HEK293 (cell line): ENCODE results near the gene OCA2.

ENCODE experiments used
- BCL11B ChIP-seq: fragments of 450-650 bp; formaldehyde crosslinking; IDR thresholded peaks from 2 replicates; pipeline ENCODE4 v1.5.1; 2016; ENCODE audit warnings: low read depth, missing biosample characterization, missing genetic modification characterization
- ZBTB17 ChIP-seq: fragments of 450-650 bp; formaldehyde crosslinking; IDR thresholded peaks from 2 replicates; pipeline ENCODE4 v1.5.1; 2016; ENCODE audit warnings: missing biosample characterization, missing genetic modification characterization
- ZBTB48 ChIP-seq: fragments of 450-650 bp; formaldehyde crosslinking; IDR thresholded peaks from 2 replicates; pipeline ENCODE4 v1.5.1; 2016; ENCODE audit warnings: missing biosample characterization, missing genetic modification characterization
- ZNF341 ChIP-seq: fragments of 450-650 bp; formaldehyde crosslinking; IDR thresholded peaks from 2 replicates; pipeline ENCODE4; 2016; ENCODE audit warnings: low read depth, missing biosample characterization, missing genetic modification characterization
- ZNF404 ChIP-seq: fragments of 450-650 bp; formaldehyde crosslinking; IDR thresholded peaks from 2 replicates; pipeline ENCODE4 v1.5.1; 2017; ENCODE audit warnings: missing biosample characterization, missing genetic modification characterization
- ZNF530 ChIP-seq: fragments of 450-650 bp; formaldehyde crosslinking; IDR thresholded peaks from 2 replicates; pipeline ENCODE4 v1.5.1; 2016; ENCODE audit warnings: low read depth, missing biosample characterization, missing genetic modification characterization
- ZNF549 ChIP-seq: fragments of 450-650 bp; IDR thresholded peaks from 2 replicates; pipeline ENCODE4 v1.5.1; 2018; ENCODE audit warnings: missing biosample characterization, missing genetic modification characterization, mild to moderate bottlenecking, inconsistent platforms, moderate library complexity
- ZNF623 ChIP-seq: fragments of 450-650 bp; formaldehyde crosslinking; IDR thresholded peaks from 2 replicates; pipeline ENCODE4 v1.5.1; 2016; ENCODE audit warnings: missing biosample characterization, missing genetic modification characterization
- ZNF639 ChIP-seq: fragments of 450-650 bp; formaldehyde crosslinking; IDR thresholded peaks from 2 replicates; pipeline ENCODE4 v1.5.1; 2016; ENCODE audit warnings: missing biosample characterization, missing genetic modification characterization
- TF ChIP-seq, protein P1 (sequence below): IDR thresholded peaks from 2 replicates; pipeline ENCODE4 v1.6.1; 2011; ENCODE audit warnings: mild to moderate bottlenecking, low read depth, low read length, borderline replicate concordance
- TF ChIP-seq, protein P2 (sequence below): fragments of 450-650 bp; formaldehyde crosslinking; IDR thresholded peaks from 2 replicates; pipeline ENCODE4 v1.5.1; 2016; ENCODE audit warnings: missing biosample characterization, missing genetic modification characterization, low read depth
- TF ChIP-seq, protein P3 (sequence below): fragments of 450-650 bp; formaldehyde crosslinking; IDR thresholded peaks from 2 replicates; pipeline ENCODE4 v1.5.1; 2016; ENCODE audit warnings: missing biosample characterization, missing genetic modification characterization
- TF ChIP-seq, protein P4 (sequence below): sonication (generic); formaldehyde crosslinking; IDR thresholded peaks from 2 replicates; pipeline ENCODE4 v1.8.1; 2022; ENCODE audit warnings: mild to moderate bottlenecking, moderate library complexity, missing genetic modification reagents

GRCh38 chr15:28125673-28126651, 26.8 kb upstream of the OCA2 start:
- TF ChIP-seq, protein P1, sequence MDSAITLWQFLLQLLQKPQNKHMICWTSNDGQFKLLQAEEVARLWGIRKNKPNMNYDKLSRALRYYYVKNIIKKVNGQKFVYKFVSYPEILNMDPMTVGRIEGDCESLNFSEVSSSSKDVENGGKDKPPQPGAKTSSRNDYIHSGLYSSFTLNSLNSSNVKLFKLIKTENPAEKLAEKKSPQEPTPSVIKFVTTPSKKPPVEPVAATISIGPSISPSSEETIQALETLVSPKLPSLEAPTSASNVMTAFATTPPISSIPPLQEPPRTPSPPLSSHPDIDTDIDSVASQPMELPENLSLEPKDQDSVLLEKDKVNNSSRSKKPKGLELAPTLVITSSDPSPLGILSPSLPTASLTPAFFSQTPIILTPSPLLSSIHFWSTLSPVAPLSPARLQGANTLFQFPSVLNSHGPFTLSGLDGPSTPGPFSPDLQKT: no peak
- TF ChIP-seq, protein P2, sequence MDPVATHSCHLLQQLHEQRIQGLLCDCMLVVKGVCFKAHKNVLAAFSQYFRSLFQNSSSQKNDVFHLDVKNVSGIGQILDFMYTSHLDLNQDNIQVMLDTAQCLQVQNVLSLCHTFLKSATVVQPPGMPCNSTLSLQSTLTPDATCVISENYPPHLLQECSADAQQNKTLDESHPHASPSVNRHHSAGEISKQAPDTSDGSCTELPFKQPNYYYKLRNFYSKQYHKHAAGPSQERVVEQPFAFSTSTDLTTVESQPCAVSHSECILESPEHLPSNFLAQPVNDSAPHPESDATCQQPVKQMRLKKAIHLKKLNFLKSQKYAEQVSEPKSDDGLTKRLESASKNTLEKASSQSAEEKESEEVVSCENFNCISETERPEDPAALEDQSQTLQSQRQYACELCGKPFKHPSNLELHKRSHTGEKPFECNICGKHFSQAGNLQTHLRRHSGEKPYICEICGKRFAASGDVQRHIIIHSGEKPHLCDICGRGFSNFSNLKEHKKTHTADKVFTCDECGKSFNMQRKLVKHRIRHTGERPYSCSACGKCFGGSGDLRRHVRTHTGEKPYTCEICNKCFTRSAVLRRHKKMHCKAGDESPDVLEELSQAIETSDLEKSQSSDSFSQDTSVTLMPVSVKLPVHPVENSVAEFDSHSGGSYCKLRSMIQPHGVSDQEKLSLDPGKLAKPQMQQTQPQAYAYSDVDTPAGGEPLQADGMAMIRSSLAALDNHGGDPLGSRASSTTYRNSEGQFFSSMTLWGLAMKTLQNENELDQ (tag by site-specific recombination): no peak
- TF ChIP-seq ZBTB48: no peak
- no peak for TF ChIP-seq ZBTB17 (tag by site-specific recombination)
- TF ChIP-seq ZNF341 (tag by site-specific recombination): no peak
- TF ChIP-seq, protein P3, sequence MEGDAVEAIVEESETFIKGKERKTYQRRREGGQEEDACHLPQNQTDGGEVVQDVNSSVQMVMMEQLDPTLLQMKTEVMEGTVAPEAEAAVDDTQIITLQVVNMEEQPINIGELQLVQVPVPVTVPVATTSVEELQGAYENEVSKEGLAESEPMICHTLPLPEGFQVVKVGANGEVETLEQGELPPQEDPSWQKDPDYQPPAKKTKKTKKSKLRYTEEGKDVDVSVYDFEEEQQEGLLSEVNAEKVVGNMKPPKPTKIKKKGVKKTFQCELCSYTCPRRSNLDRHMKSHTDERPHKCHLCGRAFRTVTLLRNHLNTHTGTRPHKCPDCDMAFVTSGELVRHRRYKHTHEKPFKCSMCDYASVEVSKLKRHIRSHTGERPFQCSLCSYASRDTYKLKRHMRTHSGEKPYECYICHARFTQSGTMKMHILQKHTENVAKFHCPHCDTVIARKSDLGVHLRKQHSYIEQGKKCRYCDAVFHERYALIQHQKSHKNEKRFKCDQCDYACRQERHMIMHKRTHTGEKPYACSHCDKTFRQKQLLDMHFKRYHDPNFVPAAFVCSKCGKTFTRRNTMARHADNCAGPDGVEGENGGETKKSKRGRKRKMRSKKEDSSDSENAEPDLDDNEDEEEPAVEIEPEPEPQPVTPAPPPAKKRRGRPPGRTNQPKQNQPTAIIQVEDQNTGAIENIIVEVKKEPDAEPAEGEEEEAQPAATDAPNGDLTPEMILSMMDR (tag by site-specific recombination): no peak
- no peak for TF ChIP-seq BCL11B (tag by site-specific recombination)
- no peak for TF ChIP-seq ZNF404
- TF ChIP-seq ZNF549: no peak
- TF ChIP-seq, protein P4, sequence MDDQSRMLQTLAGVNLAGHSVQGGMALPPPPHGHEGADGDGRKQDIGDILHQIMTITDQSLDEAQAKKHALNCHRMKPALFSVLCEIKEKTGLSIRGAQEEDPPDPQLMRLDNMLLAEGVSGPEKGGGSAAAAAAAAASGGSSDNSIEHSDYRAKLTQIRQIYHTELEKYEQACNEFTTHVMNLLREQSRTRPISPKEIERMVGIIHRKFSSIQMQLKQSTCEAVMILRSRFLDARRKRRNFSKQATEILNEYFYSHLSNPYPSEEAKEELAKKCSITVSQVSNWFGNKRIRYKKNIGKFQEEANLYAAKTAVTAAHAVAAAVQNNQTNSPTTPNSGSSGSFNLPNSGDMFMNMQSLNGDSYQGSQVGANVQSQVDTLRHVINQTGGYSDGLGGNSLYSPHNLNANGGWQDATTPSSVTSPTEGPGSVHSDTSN (CRISPR knock-in tag): no peak
- no peak for TF ChIP-seq ZNF623
- no peak for TF ChIP-seq ZNF530 (tag by site-specific recombination)
- no peak for TF ChIP-seq ZNF639
